Measurements from ENCODE around the gene TMEM44. TPM values are rescaled to one million over a fixed set of nuclear protein-coding genes. Genes with fewer than 3 reads are reported as not detected.
"Not testable (repeated sequence)": the region's sequence is repeated elsewhere in the genome, so short reads cannot be mapped to it uniquely, and the experiment has no call there.

The TMEM44 gene
- polyA plus RNA-seq, 1 donor, result 25.8 TPM

GRCh38 chr3:194554473-194555123 lies 78.6 kb downstream of the TMEM44 start:
- no peak for DNase-seq

- no peak for DNase-seq
These were observed 80.8 kb downstream of the TMEM44 start for GRCh38 chr3:194552327-194552949.

GRCh38 chr3:194549853-194550252 lies 83.4 kb downstream of the TMEM44 start:
- no peak for DNase-seq

GRCh38 chr3:194548346-194549321 lies 84.6 kb downstream of the TMEM44 start:
- no peak for DNase-seq

- no peak for DNase-seq
These were observed 86.2 kb downstream of the TMEM44 start for GRCh38 chr3:194547042-194547441.

GRCh38 chr3:194545538-194545937 lies 87.7 kb downstream of the TMEM44 start:
- not testable (repeated sequence) for DNase-seq

GRCh38 chr3:194543550-194543949 lies 89.7 kb downstream of the TMEM44 start:
- DNase-seq, result no peak

GRCh38 chr3:194541483-194541882 lies 91.7 kb downstream of the TMEM44 start:
- DNase-seq, result no peak

GRCh38 chr3:194540274-194540905 lies 92.8 kb downstream of the TMEM44 start:
- peak; percentile 18 for DNase-seq

GRCh38 chr3:194539498-194539897 lies 93.7 kb downstream of the TMEM44 start:
- no peak for DNase-seq

- DNase-seq, result peak; percentile 14
These were observed 95.4 kb downstream of the TMEM44 start for GRCh38 chr3:194537732-194538247.

Other genes starting within 250 kb of the TMEM44 start
- 0.18 TPM for gene GP5, start 234.2 kb downstream of the TMEM44 start, polyA plus RNA-seq (ENCODE audit: insufficient read length)
- 24.4 TPM for gene ATP13A3, start 146.4 kb downstream of the TMEM44 start, polyA plus RNA-seq (ENCODE audit: insufficient read length)
- gene LSG1, start 38.8 kb upstream of the TMEM44 start, polyA plus RNA-seq (ENCODE audit: insufficient read length), result 24.5 TPM
- gene FAM43A, start 52.5 kb upstream of the TMEM44 start, polyA plus RNA-seq (ENCODE audit: insufficient read length), result 18.7 TPM

Measured in hindlimb muscle (tissue), 1 donor.